ENCODE data around the gene SPEM1. TPM values are rescaled to one million over a fixed set of nuclear protein-coding genes. Genes with fewer than 3 reads are reported as not detected.

The SPEM1 gene
- total and polyA plus RNA-seq, 7 experiments from 2014 or later, result not detected

GRCh38 chr17:7411427-7411750 is 8.7 kb upstream of the SPEM1 start:
- intact Hi-C loops (cut with micrococcal nuclease), result no loop called here
- Histone ChIP-seq H3K9me3 (ENCODE audit: control insufficient read depth in 2 of 3, low read length in 3 of 3) (no peaks in the 10 kb centered on the region), H3K27ac (ENCODE audit: low read depth, low read length) (no peak overlapping the region), H3K4me1 (ENCODE audit: control insufficient read depth in 2 of 2, insufficient read depth in 2 of 2, low read length in 2 of 2) (peaks cover 0 to 3% of the 10 kb centered on the region in 2 donors), H3K36me3 (ENCODE audit: control insufficient read depth in 2 of 3, insufficient read depth in 3 of 3, low read length in 3 of 3) (no peaks in the 10 kb centered on the region), H3K4me3 (ENCODE audit: low read length) (no peak overlapping the region), H3K27me3 (ENCODE audit: control insufficient read depth in 2 of 2, insufficient read depth in 2 of 2, low read length in 2 of 2) (no peaks in the 10 kb centered on the region)
- peaks cover 0 to 1% (median 0%) of the 10 kb centered on the region in 11 donors for H3K9me3 Mint-ChIP-seq
- H3K4me1 Mint-ChIP-seq, result peaks cover 0 to 14% (median 6%) of the 10 kb centered on the region in 7 donors
- DNase-seq (no peak), ATAC-seq (no peak)
- ChIA-PET POLR2A (no interaction called here), CTCF (no interaction called here)
- H3K36me3 Mint-ChIP-seq, result no peaks in the 10 kb centered on the region
- H3K4me3 Mint-ChIP-seq, result no peak overlapping the region
- H3K27me3 Mint-ChIP-seq, result peaks cover 0 to 19% (median 0%) of the 10 kb centered on the region in 5 donors
- H3K27ac Mint-ChIP-seq, result no peak overlapping the region

GRCh38 chr17:7413346-7413985 is 6.7 kb upstream of the SPEM1 start:
- no peak overlapping the region for H3K27ac Mint-ChIP-seq
- H3K9me3 Mint-ChIP-seq, result no peaks in the 10 kb centered on the region
- Histone ChIP-seq H3K27me3 (ENCODE audit: control insufficient read depth in 2 of 2, insufficient read depth in 2 of 2, low read length in 2 of 2) (no peaks in the 10 kb centered on the region), H3K4me1 (ENCODE audit: control insufficient read depth in 2 of 2, insufficient read depth in 2 of 2, low read length in 2 of 2) (peaks cover 0 to 3% of the 10 kb centered on the region in 2 donors), H3K36me3 (ENCODE audit: control insufficient read depth in 2 of 3, insufficient read depth in 3 of 3, low read length in 3 of 3) (no peaks in the 10 kb centered on the region), H3K27ac (ENCODE audit: low read depth, low read length) (no peak overlapping the region), H3K4me3 (ENCODE audit: low read length) (no peak overlapping the region), H3K9me3 (ENCODE audit: control insufficient read depth in 2 of 3, low read length in 3 of 3) (no peaks in the 10 kb centered on the region)
- no peaks in the 10 kb centered on the region for H3K36me3 Mint-ChIP-seq
- no peak overlapping the region for H3K4me3 Mint-ChIP-seq
- ChIA-PET POLR2A (interaction anchor here (1.1 to 1.3 kb wide), 2 partner anchors 9 to 24 kb away, joined by 3 to 5 read pairs; partner anchors contain the start of gene TMEM256), CTCF (no interaction called here)
- peaks cover 0 to 11% (median 0%) of the 10 kb centered on the region in 5 donors for H3K27me3 Mint-ChIP-seq
- no peak for ATAC-seq
- peaks cover 0 to 19% (median 5%) of the 10 kb centered on the region in 7 donors for H3K4me1 Mint-ChIP-seq
- DNase-seq, result no peak
- intact Hi-C loops (cut with micrococcal nuclease), result no loop called here

- Mint-ChIP-seq H3K27me3 (peaks cover 0 to 3% (median 0%) of the 10 kb centered on the region in 5 donors), H3K4me1 (peaks cover 0 to 11% (median 0%) of the 10 kb centered on the region in 7 donors), H3K27ac (no peak overlapping the region), H3K36me3 (no peaks in the 10 kb centered on the region), H3K4me3 (no peak overlapping the region), H3K9me3 (no peaks in the 10 kb centered on the region)
- ChIA-PET CTCF (no interaction called here), POLR2A (no interaction called here)
- Histone ChIP-seq H3K36me3 (ENCODE audit: control insufficient read depth in 2 of 3, insufficient read depth in 3 of 3, low read length in 3 of 3) (no peaks in the 10 kb centered on the region), H3K27me3 (ENCODE audit: control insufficient read depth in 2 of 2, insufficient read depth in 2 of 2, low read length in 2 of 2) (no peaks in the 10 kb centered on the region), H3K9me3 (ENCODE audit: control insufficient read depth in 2 of 3, low read length in 3 of 3) (no peaks in the 10 kb centered on the region), H3K27ac (ENCODE audit: low read depth, low read length) (no peak overlapping the region), H3K4me1 (ENCODE audit: control insufficient read depth in 2 of 2, insufficient read depth in 2 of 2, low read length in 2 of 2) (no peaks in the 10 kb centered on the region), H3K4me3 (ENCODE audit: low read length) (no peak overlapping the region)
- DNase-seq (no peak), ATAC-seq (no peak)
- intact Hi-C loops (cut with micrococcal nuclease), result no loop called here
These were observed 5.3 kb upstream of the SPEM1 start for GRCh38 chr17:7414837-7415236.

- Histone ChIP-seq H3K4me1 (ENCODE audit: control insufficient read depth in 2 of 2, insufficient read depth in 2 of 2, low read length in 2 of 2) (no peaks in the 10 kb centered on the region), H3K36me3 (ENCODE audit: control insufficient read depth in 2 of 3, insufficient read depth in 3 of 3, low read length in 3 of 3) (no peaks in the 10 kb centered on the region), H3K9me3 (ENCODE audit: control insufficient read depth in 2 of 3, low read length in 3 of 3) (no peaks in the 10 kb centered on the region), H3K27ac (ENCODE audit: low read depth, low read length) (no peak overlapping the region), H3K4me3 (ENCODE audit: low read length) (no peak overlapping the region), H3K27me3 (ENCODE audit: control insufficient read depth in 2 of 2, insufficient read depth in 2 of 2, low read length in 2 of 2) (no peaks in the 10 kb centered on the region)
- ATAC-seq (no peak), DNase-seq (no peak)
- Mint-ChIP-seq H3K36me3 (no peaks in the 10 kb centered on the region), H3K4me3 (no peak overlapping the region), H3K27ac (no peak overlapping the region), H3K27me3 (no peaks in the 10 kb centered on the region), H3K4me1 (peaks cover 0 to 7% (median 0%) of the 10 kb centered on the region in 7 donors), H3K9me3 (no peaks in the 10 kb centered on the region)
- CTCF ChIA-PET, result no interaction called here
- intact Hi-C loops (cut with micrococcal nuclease), result loop anchor here in 1 of 2 donors (1.0 to 2.0 kb wide), 2 partner anchors 59 to 135 kb away; partner anchors contain the start of gene SLC2A4
- POLR2A ChIA-PET, result no interaction called here
These were observed 4.3 kb upstream of the SPEM1 start for GRCh38 chr17:7415784-7416183.

- ChIA-PET CTCF (no interaction called here), POLR2A (interaction anchor here (1.0 kb wide), 1 partner anchor 13 kb away, joined by 3 read pairs; no protein-coding TSS in a partner anchor)
- Mint-ChIP-seq H3K4me3 (no peak overlapping the region), H3K9me3 (no peaks in the 10 kb centered on the region), H3K36me3 (no peaks in the 10 kb centered on the region), H3K27me3 (no peaks in the 10 kb centered on the region), H3K4me1 (peaks cover 0 to 7% (median 0%) of the 10 kb centered on the region in 7 donors), H3K27ac (peak overlapping the region in 1 of 9 donors; percentile 6)
- ATAC-seq (no peak), DNase-seq (peak in 1 of 9 donors; percentile 12)
- H3K27me3 ChIP-seq (ENCODE audit: control insufficient read depth in 2 of 2, insufficient read depth in 2 of 2, low read length in 2 of 2), result no peaks in the 10 kb centered on the region
- H3K4me3 ChIP-seq (ENCODE audit: low read length), result no peak overlapping the region
- H3K9me3 ChIP-seq (ENCODE audit: control insufficient read depth in 2 of 3, low read length in 3 of 3), result no peaks in the 10 kb centered on the region
- no peaks in the 10 kb centered on the region for H3K4me1 ChIP-seq (ENCODE audit: control insufficient read depth in 2 of 2, insufficient read depth in 2 of 2, low read length in 2 of 2)
- intact Hi-C loops (cut with micrococcal nuclease), result loop anchor here in 1 of 2 donors (1.0 to 2.0 kb wide), 2 partner anchors 60 to 136 kb away; partner anchors contain the start of gene SLC2A4
- no peak overlapping the region for H3K27ac ChIP-seq (ENCODE audit: low read depth, low read length)
- H3K36me3 ChIP-seq (ENCODE audit: control insufficient read depth in 2 of 3, insufficient read depth in 3 of 3, low read length in 3 of 3), result no peaks in the 10 kb centered on the region
These were observed 3.8 kb upstream of the SPEM1 start for GRCh38 chr17:7416323-7416722.

- CTCF ChIA-PET, result interaction anchor here (0.5 to 0.7 kb wide), 2 partner anchors 17 to 61 kb away, joined by 3 to 4 read pairs; no protein-coding TSS in a partner anchor
- ATAC-seq (no peak), DNase-seq (no peak)
- H3K4me1 ChIP-seq (ENCODE audit: control insufficient read depth in 2 of 2, insufficient read depth in 2 of 2, low read length in 2 of 2), result no peaks in the 10 kb centered on the region
- H3K27ac ChIP-seq (ENCODE audit: low read depth, low read length), result no peak overlapping the region
- Mint-ChIP-seq H3K4me1 (peaks cover 0 to 7% (median 0%) of the 10 kb centered on the region in 7 donors), H3K36me3 (no peaks in the 10 kb centered on the region), H3K4me3 (no peak overlapping the region), H3K27me3 (no peaks in the 10 kb centered on the region), H3K27ac (no peak overlapping the region), H3K9me3 (no peaks in the 10 kb centered on the region)
- H3K9me3 ChIP-seq (ENCODE audit: control insufficient read depth in 2 of 3, low read length in 3 of 3), result no peaks in the 10 kb centered on the region
- H3K4me3 ChIP-seq (ENCODE audit: low read length), result no peak overlapping the region
- POLR2A ChIA-PET, result interaction anchor here (0.7 to 1.0 kb wide), 2 partner anchors 14 to 44 kb away, joined by 3 read pairs; no protein-coding TSS in a partner anchor
- intact Hi-C loops (cut with micrococcal nuclease), result loop anchor here in 1 of 2 donors (2.0 kb wide), 1 partner anchor 136 kb away; the partner anchor contains the start of gene SLC2A4
- no peaks in the 10 kb centered on the region for H3K27me3 ChIP-seq (ENCODE audit: control insufficient read depth in 2 of 2, insufficient read depth in 2 of 2, low read length in 2 of 2)
- H3K36me3 ChIP-seq (ENCODE audit: control insufficient read depth in 2 of 3, insufficient read depth in 3 of 3, low read length in 3 of 3), result no peaks in the 10 kb centered on the region
These were observed 3.0 kb upstream of the SPEM1 start for GRCh38 chr17:7417056-7417655.

Data from naive thymus-derived CD4-positive, alpha-beta T cell (primary cell).